Loucy (cell line): ENCODE measurements around the gene KLF13.

Experiments
- H2AFZ ChIP-seq: fragments of 200-600 bp; sonication (generic); 2 replicates; pipeline ENCODE4 v1.6.0; 2016; ENCODE audit warnings: antibody characterized with exemption, mild to moderate bottlenecking, low read length, moderate library complexity
- H3F3A ChIP-seq: fragments of 200-600 bp; 2 replicates; pipeline ENCODE4 v1.6.0; 2016; ENCODE audit warnings: antibody characterized with exemption, low read depth, mild to moderate bottlenecking
- H3K27me3 ChIP-seq: fragments of 200-600 bp; sonication (generic); 2 replicates; pipeline ENCODE4 v1.6.1; 2014; ENCODE audit warnings: low read length, mild to moderate bottlenecking; ENCODE audit not compliant: insufficient read depth, poor library complexity, severe bottlenecking
- H3K36me3 ChIP-seq: fragments of 200-600 bp; sonication (generic); 2 replicates; pipeline ENCODE4 v1.6.1; 2016; ENCODE audit warnings: low read length; ENCODE audit not compliant: insufficient read depth
- H3K4me1 ChIP-seq: fragments of 200-600 bp; sonication (generic); 2 replicates; pipeline ENCODE4 v1.5.1; 2014; ENCODE audit warnings: low read length, mild to moderate bottlenecking; ENCODE audit not compliant: insufficient read depth, poor library complexity, severe bottlenecking
- H3K4me2 ChIP-seq: fragments of 200-600 bp; sonication (generic); 2 replicates; pipeline ENCODE4 v1.6.0; 2014; ENCODE audit warnings: antibody characterized with exemption, low read length, low read depth, mild to moderate bottlenecking; ENCODE audit not compliant: poor library complexity, severe bottlenecking
- H3K4me3 ChIP-seq: fragments of 200-600 bp; sonication (generic); 2 replicates; pipeline ENCODE4 v1.5.1; 2014; ENCODE audit warnings: low read length, mild to moderate bottlenecking, mixed read lengths; ENCODE audit not compliant: poor library complexity, severe bottlenecking
- H3K79me2 ChIP-seq: fragments of 200-600 bp; sonication (generic); 2 replicates; pipeline ENCODE4 v1.6.1; 2014; ENCODE audit warnings: low read length; ENCODE audit not compliant: insufficient read depth
- H3K9ac ChIP-seq: fragments of 200-600 bp; sonication (generic); 2 replicates; pipeline ENCODE4 v1.6.0; 2014; ENCODE audit warnings: mild to moderate bottlenecking, low read depth, low read length, moderate library complexity; ENCODE audit not compliant: poor library complexity, severe bottlenecking
- H3K9me2 ChIP-seq: fragments of 200-600 bp; sonication (generic); replicated peaks from 2 replicates; pipeline ENCODE4 v1.6.1; 2016; ENCODE audit warnings: low read depth, low read length, mixed read lengths
- H3K9me3 ChIP-seq: fragments of 200-600 bp; sonication (generic); 2 replicates; pipeline ENCODE4 v1.6.1; 2014; ENCODE audit warnings: mild to moderate bottlenecking, antibody characterized with exemption, low read length, low read depth; ENCODE audit not compliant: insufficient read depth
- H4K20me1 ChIP-seq: fragments of 200-600 bp; sonication (generic); 2 replicates; pipeline ENCODE4 v1.6.0; 2014; ENCODE audit warnings: antibody characterized with exemption, low read length, mild to moderate bottlenecking; ENCODE audit not compliant: insufficient read depth, poor library complexity, severe bottlenecking
- CTCF ChIP-seq: fragments of 200-600 bp; sonication (generic); conservative IDR thresholded peaks from 2 replicates; pipeline ENCODE4 v1.5.1; 2014; ENCODE audit warnings: mild to moderate bottlenecking, antibody characterized with exemption, low read length
- EZH2phosphoT487 ChIP-seq: fragments of 200-600 bp; IDR thresholded peaks from 2 replicates; pipeline ENCODE4 v1.6.1; 2018; ENCODE audit warnings: antibody characterized with exemption, mild to moderate bottlenecking, moderate library complexity, borderline replicate concordance

KLF13 gene

GRCh38 chr15:31383139-31383538, 56.5 kb downstream of the KLF13 start:
- Histone ChIP-seq H4K20me1 (no peaks in the 10 kb centered on the region), H3K4me3 (no peak overlapping the region), H3K27me3 (no peaks in the 10 kb centered on the region), H3K36me3 (peaks cover 31% of the 10 kb centered on the region; the same call in 1 of the 2 replicates), H3K4me2 (no peak overlapping the region), H2AFZ (no peak overlapping the region), H3K9ac (no peak overlapping the region), H3K79me2 (no peaks in the 10 kb centered on the region), H3K4me1 (peaks cover 9% of the 10 kb centered on the region), H3F3A (no peaks in the 10 kb centered on the region), H3K9me3 (no peaks in the 10 kb centered on the region), H3K9me2 (no peaks in the 10 kb centered on the region)
- TF ChIP-seq CTCF: no peak
- no peak for TF ChIP-seq EZH2phosphoT487

- no peaks in the 10 kb centered on the region for H3K27me3 ChIP-seq
- peaks cover 9% of the 10 kb centered on the region for H3K4me1 ChIP-seq
- no peak for TF ChIP-seq EZH2phosphoT487
- no peak for TF ChIP-seq CTCF
- no peaks in the 10 kb centered on the region for H3K9me2 ChIP-seq
- no peaks in the 10 kb centered on the region for H3K9me3 ChIP-seq
- H3K9ac ChIP-seq: no peak overlapping the region
- H4K20me1 ChIP-seq: no peaks in the 10 kb centered on the region
- H3K4me3 ChIP-seq: no peak overlapping the region
- H3K4me2 ChIP-seq: no peak overlapping the region
- H3F3A ChIP-seq: no peaks in the 10 kb centered on the region
- peaks cover 18% of the 10 kb centered on the region; the same call in 1 of the 2 replicates for H3K36me3 ChIP-seq
- no peak overlapping the region for H2AFZ ChIP-seq
- H3K79me2 ChIP-seq: no peaks in the 10 kb centered on the region
Observed at GRCh38 chr15:31384568-31384967, 57.9 kb downstream of the KLF13 start.

GRCh38 chr15:31385736-31386135, 59.1 kb downstream of the KLF13 start:
- H3K9me2 ChIP-seq: no peaks in the 10 kb centered on the region
- no peaks in the 10 kb centered on the region for H3K79me2 ChIP-seq
- no peaks in the 10 kb centered on the region for H3F3A ChIP-seq
- H3K4me2 ChIP-seq: no peak overlapping the region
- no peaks in the 10 kb centered on the region for H3K9me3 ChIP-seq
- peaks cover 9% of the 10 kb centered on the region for H3K4me1 ChIP-seq
- no peak overlapping the region for H3K4me3 ChIP-seq
- no peaks in the 10 kb centered on the region for H4K20me1 ChIP-seq
- no peaks in the 10 kb centered on the region for H3K27me3 ChIP-seq
- no peak overlapping the region for H2AFZ ChIP-seq
- no peak for TF ChIP-seq CTCF
- TF ChIP-seq EZH2phosphoT487: no peak
- peaks cover 7% of the 10 kb centered on the region; the same call in 1 of the 2 replicates for H3K36me3 ChIP-seq
- H3K9ac ChIP-seq: no peak overlapping the region
